Activated B cell treated with CpG ODN at 0.5 μM for 24 hours (primary cell): ENCODE measurements around the gene CD8B. TPM values are rescaled to one million over a fixed set of nuclear protein-coding genes. Genes with fewer than 3 reads are reported as not detected.

ENCODE experiments used
- ATAC-seq: fragments of 200-7000 bp; cut with Tn5 transposase; one replicate; pipeline ENCODE4 v1.10.0; 2021; ENCODE audit warnings: low read depth, mild to moderate bottlenecking, moderate library complexity
- CTCF ChIA-PET: fragments of 350-600 bp; sonication (Branson Sonifier 250); formaldehyde crosslinking; loops from one replicate; lab custom pipeline; 2021; ENCODE audit warnings: antibody characterized with exemption; lab: Charles Lee
- POLR2A ChIA-PET: fragments of 350-600 bp; sonication (Branson Sonifier 250); formaldehyde crosslinking; loops from one replicate; lab custom pipeline; 2021; ENCODE audit warnings: antibody characterized with exemption; lab: Charles Lee
- DNase-seq: peaks from one replicate; pipeline ENCODE4 v3.0.0; 2022
- H3K27ac Mint-ChIP-seq: one replicate; pipeline ENCODE4 v1.8.0; 2020; ENCODE audit warnings: mixed read lengths
- H3K27me3 Mint-ChIP-seq: one replicate; pipeline ENCODE4 v1.8.0; 2021; ENCODE audit warnings: mixed read lengths
- H3K36me3 Mint-ChIP-seq: one replicate; pipeline ENCODE4 v1.8.0; 2021; ENCODE audit warnings: low read depth, mixed read lengths
- H3K4me1 Mint-ChIP-seq: one replicate; pipeline ENCODE4 v1.8.0; 2021; ENCODE audit warnings: mixed read lengths
- H3K4me3 Mint-ChIP-seq: one replicate; pipeline ENCODE4 v1.8.0; 2020; ENCODE audit warnings: mild to moderate bottlenecking, mixed read lengths
- H3K9me3 Mint-ChIP-seq: one replicate; pipeline ENCODE4 v1.8.0; 2020; ENCODE audit warnings: mixed read lengths
- intact Hi-C: fragments of 100-400 bp; cut with micrococcal nuclease; formaldehyde crosslinking; loops from one replicate; pipeline ENCODE4 v1.15.1; 2024
- total RNA-seq: library from RNA; stranded (reverse); gene quantifications from 2 replicates; pipeline ENCODE4 v1.2.3, GENCODE V29; 2022
- TF ChIP-seq, protein P1 (sequence below): fragments of 200-600 bp; IDR thresholded peaks from one replicate; pipeline ENCODE4 v1.8.0; 2022; ENCODE audit warnings: antibody characterized with exemption, mild to moderate bottlenecking

Gene CD8B
- total RNA-seq, 1 donor from 2014 or later = not detected

DNA sequence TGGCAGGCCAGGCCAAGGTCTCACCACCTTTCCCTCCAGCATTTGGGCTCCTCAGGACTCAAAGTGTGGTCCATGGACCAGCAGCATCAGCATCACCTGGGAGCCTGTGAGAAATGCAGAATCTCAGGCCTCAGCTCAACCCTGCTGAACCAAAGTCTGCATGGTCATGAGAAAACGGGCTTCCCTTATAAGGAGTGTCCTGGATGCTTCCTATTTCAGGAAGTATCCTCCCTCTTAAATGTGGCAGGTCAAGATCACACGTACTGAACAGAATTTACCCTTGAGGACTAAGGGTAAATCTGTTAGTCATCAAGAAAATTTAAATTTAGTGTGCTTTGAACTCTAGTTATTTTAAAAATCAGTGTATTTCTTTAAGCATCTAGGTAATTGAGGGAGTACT lies 82.7 kb downstream of the CD8B start:
- Mint-ChIP-seq H3K4me1 (peaks cover 15% of the 10 kb centered on the region), H3K27ac (no peak overlapping the region), H3K9me3 (no peaks in the 10 kb centered on the region), H3K27me3 (no peaks in the 10 kb centered on the region), H3K4me3 (no peak overlapping the region), H3K36me3 (peaks cover 25% of the 10 kb centered on the region)
- CTCF ChIA-PET = no interaction called here
- no peak for ATAC-seq
- POLR2A ChIA-PET = no interaction called here
- intact Hi-C loops = no loop called here
- no peak for DNase-seq
- TF ChIP-seq, protein P1, sequence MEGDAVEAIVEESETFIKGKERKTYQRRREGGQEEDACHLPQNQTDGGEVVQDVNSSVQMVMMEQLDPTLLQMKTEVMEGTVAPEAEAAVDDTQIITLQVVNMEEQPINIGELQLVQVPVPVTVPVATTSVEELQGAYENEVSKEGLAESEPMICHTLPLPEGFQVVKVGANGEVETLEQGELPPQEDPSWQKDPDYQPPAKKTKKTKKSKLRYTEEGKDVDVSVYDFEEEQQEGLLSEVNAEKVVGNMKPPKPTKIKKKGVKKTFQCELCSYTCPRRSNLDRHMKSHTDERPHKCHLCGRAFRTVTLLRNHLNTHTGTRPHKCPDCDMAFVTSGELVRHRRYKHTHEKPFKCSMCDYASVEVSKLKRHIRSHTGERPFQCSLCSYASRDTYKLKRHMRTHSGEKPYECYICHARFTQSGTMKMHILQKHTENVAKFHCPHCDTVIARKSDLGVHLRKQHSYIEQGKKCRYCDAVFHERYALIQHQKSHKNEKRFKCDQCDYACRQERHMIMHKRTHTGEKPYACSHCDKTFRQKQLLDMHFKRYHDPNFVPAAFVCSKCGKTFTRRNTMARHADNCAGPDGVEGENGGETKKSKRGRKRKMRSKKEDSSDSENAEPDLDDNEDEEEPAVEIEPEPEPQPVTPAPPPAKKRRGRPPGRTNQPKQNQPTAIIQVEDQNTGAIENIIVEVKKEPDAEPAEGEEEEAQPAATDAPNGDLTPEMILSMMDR = no peak

GRCh38 chr2:86776532-86776931 lies 85.2 kb downstream of the CD8B start:
- Mint-ChIP-seq H3K9me3 (no peaks in the 10 kb centered on the region), H3K36me3 (peaks cover 48% of the 10 kb centered on the region), H3K27me3 (no peaks in the 10 kb centered on the region), H3K27ac (no peak overlapping the region), H3K4me3 (no peak overlapping the region), H3K4me1 (peaks cover 4% of the 10 kb centered on the region)
- TF ChIP-seq, protein P1 = no peak
- ATAC-seq (no peak), DNase-seq (no peak)
- intact Hi-C loops = no loop called here
- CTCF ChIA-PET = no interaction called here
- POLR2A ChIA-PET = interaction anchor here (0.6 kb wide), 1 partner anchor 222 kb away, joined by 6 read pairs; no protein-coding TSS in a partner anchor

GRCh38 chr2:86775338-86775737 lies 86.3 kb downstream of the CD8B start:
- ATAC-seq (no peak), DNase-seq (no peak)
- H3K27me3 Mint-ChIP-seq = no peaks in the 10 kb centered on the region
- no peak overlapping the region for H3K27ac Mint-ChIP-seq
- POLR2A ChIA-PET = no interaction called here
- CTCF ChIA-PET = no interaction called here
- H3K4me3 Mint-ChIP-seq = no peak overlapping the region
- intact Hi-C loops = no loop called here
- no peaks in the 10 kb centered on the region for H3K4me1 Mint-ChIP-seq
- no peaks in the 10 kb centered on the region for H3K9me3 Mint-ChIP-seq
- TF ChIP-seq, protein P1 = no peak
- H3K36me3 Mint-ChIP-seq = peaks cover 60% of the 10 kb centered on the region

GRCh38 chr2:86774862-86775261 lies 86.8 kb downstream of the CD8B start:
- no peak for ATAC-seq
- Mint-ChIP-seq H3K27ac (no peak overlapping the region), H3K9me3 (no peaks in the 10 kb centered on the region), H3K36me3 (peaks cover 65% of the 10 kb centered on the region), H3K27me3 (no peaks in the 10 kb centered on the region), H3K4me3 (no peak overlapping the region), H3K4me1 (no peaks in the 10 kb centered on the region)
- intact Hi-C loops = no loop called here
- TF ChIP-seq, protein P1 = no peak
- DNase-seq = no peak
- CTCF ChIA-PET = no interaction called here
- POLR2A ChIA-PET = no interaction called here

DNA sequence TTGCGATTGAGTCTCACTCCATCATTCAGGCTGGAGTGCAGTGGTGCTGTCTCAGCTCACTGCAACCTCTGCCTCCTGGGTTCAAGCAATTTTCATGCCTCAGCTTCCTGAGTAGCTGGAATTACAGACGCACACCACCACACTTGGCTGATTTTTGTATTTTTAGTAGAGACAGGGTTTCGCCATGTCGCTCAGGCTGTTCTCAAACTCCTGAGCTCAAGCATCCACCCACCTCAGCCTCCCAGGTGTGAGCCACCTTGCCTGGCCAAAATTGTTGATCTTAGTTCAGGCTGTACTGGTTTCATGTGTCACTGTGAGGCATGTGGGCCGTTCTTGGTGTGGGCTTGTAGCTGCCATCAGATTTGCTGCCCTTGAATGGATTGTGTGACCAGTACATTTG lies 89.1 kb downstream of the CD8B start:
- no peak for ATAC-seq
- Mint-ChIP-seq H3K4me3 (no peak overlapping the region), H3K9me3 (no peaks in the 10 kb centered on the region), H3K27ac (no peak overlapping the region), H3K27me3 (no peaks in the 10 kb centered on the region), H3K4me1 (no peaks in the 10 kb centered on the region), H3K36me3 (peaks cover 85% of the 10 kb centered on the region)
- TF ChIP-seq, protein P1 = no peak
- ChIA-PET CTCF (no interaction called here), POLR2A (no interaction called here)
- intact Hi-C loops = no loop called here
- no peak for DNase-seq
